H1 (cell line): ENCODE results near the gene ANGPTL2. TPM values are rescaled to one million over a fixed set of nuclear protein-coding genes. Genes with fewer than 3 reads are reported as not detected.

Source experiments
- SP2 ChIP-seq: IDR thresholded peaks from 2 replicates; pipeline ENCODE4 v1.6.1; 2012; ENCODE audit warnings: mild to moderate bottlenecking, low read length, inconsistent platforms
- polyA plus RNA-seq, 7 experiments: library from polyadenylated mRNA; depleted of rRNA in 3 of 7; stranded (reverse) in 5 of 7; unstranded in 2 of 7; fragments of >200 nt in 5 of 7; fragments of 200-250 nt in 2 of 7; gene quantifications; 1 replicate in 5 of 7; 2 replicates in 1 of 7; 4 replicates in 1 of 7; pipeline versions ENCODE4 v1.2.1 to v1.2.3, GENCODE V29; 2011 to 2013; ENCODE audit warnings: missing spikeins in 2 of 7, mixed read lengths in 2 of 7
- total RNA-seq: library from RNA; stranded (reverse); fragmentation: NEBNext Ultra II Directional; extraction: Animal tissue kit (Norgen Biotek cat#: 25700); gene quantifications from 2 replicates; pipeline ENCODE4 v1.2.1, GENCODE V29; 2021

The ANGPTL2 gene
- total and polyA plus RNA-seq, 2 of the 8 experiments (the other 6 are each of a cell fraction or from before 2014, with no cell fraction given): 9.0 to 10.6 TPM

- TF ChIP-seq SP2: no peak
Observed at GRCh38 chr9:127095411-127095810, 27.0 kb downstream of the ANGPTL2 start (continued).
